Measurements from ENCODE around the gene GNAS.

GNAS gene

GRCh38 chr20:58852543-58853271 lies at the start of gene GNAS:
Gene GNAS, plus strand, starts transcription at chr20:58852716.
- TF ChIP-seq CTCF (IDR thresholded peaks at IDR 0.05; ENCODE audit: poor library complexity, severe bottlenecking): peak; percentile 99
- peak within 1 kb of the TSS; percentile 58 for H3K4me3 ChIP-seq (ENCODE audit: severe bottlenecking)
- DNase-seq (ENCODE audit: low spot score) (no peak), ATAC-seq (ENCODE audit: low read depth) (peak; percentile 42)
- H3K4me1 ChIP-seq (ENCODE audit: insufficient read depth, poor library complexity, severe bottlenecking): peaks cover 7% of the 10 kb centered on the region
- H3K27me3 ChIP-seq (ENCODE audit: insufficient read depth, poor library complexity, severe bottlenecking): peaks cover 59% of the 10 kb centered on the region
- peaks cover 16% of the 10 kb centered on the region for H3K36me3 ChIP-seq (ENCODE audit: low read depth)
- no peaks in the 10 kb centered on the region for H3K9me3 ChIP-seq (ENCODE audit: severe bottlenecking)
- no peak within 1 kb of the TSS for H3K27ac ChIP-seq (ENCODE audit: poor library complexity, severe bottlenecking)

- DNase-seq (ENCODE audit: low spot score): peak; percentile 66
- H3K9me3 ChIP-seq (ENCODE audit: severe bottlenecking): no peaks in the 10 kb centered on the region
- no peaks in the 10 kb centered on the region for H3K4me1 ChIP-seq (ENCODE audit: insufficient read depth, poor library complexity, severe bottlenecking)
- peaks cover 85% of the 10 kb centered on the region for H3K27me3 ChIP-seq (ENCODE audit: insufficient read depth, poor library complexity, severe bottlenecking)
- no peak overlapping the region for H3K4me3 ChIP-seq (ENCODE audit: severe bottlenecking)
- no peak overlapping the region for H3K27ac ChIP-seq (ENCODE audit: poor library complexity, severe bottlenecking)
- H3K36me3 ChIP-seq (ENCODE audit: low read depth): no peaks in the 10 kb centered on the region
- TF ChIP-seq CTCF (IDR thresholded peaks at IDR 0.05; ENCODE audit: poor library complexity, severe bottlenecking): no peak
- ATAC-seq (ENCODE audit: low read depth): no peak
These were observed 49.0 kb upstream of the GNAS start for GRCh38 chr20:58803533-58803932.

GRCh38 chr20:58807801-58808200 lies 44.7 kb upstream of the GNAS start:
- DNase-seq (ENCODE audit: low spot score): no peak
- Histone ChIP-seq H3K4me1 (ENCODE audit: insufficient read depth, poor library complexity, severe bottlenecking) (no peaks in the 10 kb centered on the region), H3K27me3 (ENCODE audit: insufficient read depth, poor library complexity, severe bottlenecking) (peaks cover 65% of the 10 kb centered on the region), H3K27ac (ENCODE audit: poor library complexity, severe bottlenecking) (no peak overlapping the region), H3K4me3 (ENCODE audit: severe bottlenecking) (no peak overlapping the region), H3K9me3 (ENCODE audit: severe bottlenecking) (no peaks in the 10 kb centered on the region), H3K36me3 (ENCODE audit: low read depth) (no peaks in the 10 kb centered on the region)
- ATAC-seq (ENCODE audit: low read depth): no peak
- no peak for TF ChIP-seq CTCF (IDR thresholded peaks at IDR 0.05; ENCODE audit: poor library complexity, severe bottlenecking)

- Histone ChIP-seq H3K4me1 (ENCODE audit: insufficient read depth, poor library complexity, severe bottlenecking) (no peaks in the 10 kb centered on the region), H3K27me3 (ENCODE audit: insufficient read depth, poor library complexity, severe bottlenecking) (peaks cover 58% of the 10 kb centered on the region), H3K27ac (ENCODE audit: poor library complexity, severe bottlenecking) (no peak overlapping the region), H3K4me3 (ENCODE audit: severe bottlenecking) (no peak overlapping the region), H3K9me3 (ENCODE audit: severe bottlenecking) (no peaks in the 10 kb centered on the region), H3K36me3 (ENCODE audit: low read depth) (no peaks in the 10 kb centered on the region)
- no peak for DNase-seq (ENCODE audit: low spot score)
- no peak for ATAC-seq (ENCODE audit: low read depth)
- no peak for TF ChIP-seq CTCF (IDR thresholded peaks at IDR 0.05; ENCODE audit: poor library complexity, severe bottlenecking)
These were observed 44.1 kb upstream of the GNAS start for GRCh38 chr20:58808271-58809046.

All from RWPE2 (cell line).